Hypothalamus (tissue), 51 donors: ENCODE data around the gene MAST2.
"Not testable (repeated sequence)": the region's sequence is repeated elsewhere in the genome, so short reads cannot be mapped to it uniquely, and the experiment has no call there.

ENCODE experiments used
- DNase-seq, 51 donors: peaks; one replicate each; lab custom pipeline; 2025; lab: John Stamatoyannopoulos, UW

Gene MAST2

GRCh38 chr1:46043458-46044017, 240.1 kb downstream of the MAST2 start:
- peak in 1 of 51 donors; percentile 17 for DNase-seq

GRCh38 chr1:46044116-46044515, 240.7 kb downstream of the MAST2 start:
- DNase-seq: no peak

DNA sequence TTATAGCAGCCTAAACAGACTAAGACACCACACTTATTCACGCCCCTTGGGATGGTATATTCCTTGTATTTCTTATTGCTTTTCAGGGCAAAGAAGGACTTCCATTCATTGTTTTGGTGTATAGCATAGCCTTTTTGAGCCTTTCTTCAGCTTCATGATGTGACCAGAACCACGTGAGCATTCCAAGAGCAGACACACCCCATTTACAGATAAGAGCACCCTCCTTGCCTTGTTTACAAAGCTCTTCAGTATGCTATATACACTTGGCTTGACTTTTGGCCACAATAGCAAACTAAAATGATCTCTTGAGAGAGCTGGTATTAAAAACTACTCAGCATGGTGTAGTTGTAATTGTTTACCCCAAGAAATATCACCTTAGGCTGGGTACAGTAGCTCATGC, 250.3 kb downstream of the MAST2 start:
- DNase-seq: no peak

- no peak for DNase-seq
Measured at GRCh38 chr1:46056325-46056724, 252.9 kb downstream of the MAST2 start.

DNA sequence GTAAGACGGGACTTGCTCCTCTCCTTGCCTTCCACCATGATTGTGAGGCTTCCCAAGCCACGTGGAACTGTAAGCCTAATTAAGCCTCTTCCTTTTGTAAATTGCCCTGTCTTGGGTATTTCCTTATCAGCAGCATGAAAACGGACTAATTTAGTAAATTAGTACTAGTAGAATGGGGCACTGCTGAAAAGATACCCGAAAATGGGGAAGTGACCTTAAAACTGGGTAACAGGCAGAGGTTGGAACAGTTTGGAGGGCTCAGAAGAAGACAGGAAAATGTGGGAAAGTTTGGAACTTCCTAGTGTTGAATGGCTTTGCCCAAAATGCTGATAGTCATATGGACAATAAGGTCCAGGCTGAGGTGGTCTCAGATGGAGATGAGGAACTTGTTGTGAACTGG, 253.8 kb downstream of the MAST2 start:
- DNase-seq: not testable (repeated sequence)

DNA sequence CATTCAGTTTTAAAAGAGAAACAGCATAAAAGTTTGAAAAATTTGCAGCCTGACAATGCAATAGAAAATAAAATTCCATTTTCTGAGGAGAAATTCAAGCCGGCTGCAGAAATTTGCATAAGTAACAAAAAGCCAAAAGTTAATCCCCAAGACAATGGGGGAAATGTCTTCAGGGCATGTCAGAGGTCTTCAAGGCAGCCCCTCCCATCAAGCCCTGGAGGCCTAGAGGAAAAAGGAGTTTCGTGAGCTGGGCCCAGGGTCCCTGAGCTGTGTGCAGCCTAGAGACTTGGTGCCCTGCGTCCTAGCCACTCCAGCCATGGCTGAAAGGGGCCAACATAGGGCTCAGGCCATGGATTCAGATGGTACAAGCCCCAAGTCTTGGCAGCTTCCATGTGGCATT, 254.4 kb downstream of the MAST2 start:
- DNase-seq: no peak

GRCh38 chr1:46058936-46059335, 255.5 kb downstream of the MAST2 start:
- DNase-seq: no peak

- DNase-seq: no peak
Measured at GRCh38 chr1:46061146-46061545, 257.7 kb downstream of the MAST2 start.

- no peak for DNase-seq
Measured at GRCh38 chr1:46062651-46063319, 259.4 kb downstream of the MAST2 start.

GRCh38 chr1:46064708-46065107, 261.3 kb downstream of the MAST2 start:
- DNase-seq: no peak

DNA sequence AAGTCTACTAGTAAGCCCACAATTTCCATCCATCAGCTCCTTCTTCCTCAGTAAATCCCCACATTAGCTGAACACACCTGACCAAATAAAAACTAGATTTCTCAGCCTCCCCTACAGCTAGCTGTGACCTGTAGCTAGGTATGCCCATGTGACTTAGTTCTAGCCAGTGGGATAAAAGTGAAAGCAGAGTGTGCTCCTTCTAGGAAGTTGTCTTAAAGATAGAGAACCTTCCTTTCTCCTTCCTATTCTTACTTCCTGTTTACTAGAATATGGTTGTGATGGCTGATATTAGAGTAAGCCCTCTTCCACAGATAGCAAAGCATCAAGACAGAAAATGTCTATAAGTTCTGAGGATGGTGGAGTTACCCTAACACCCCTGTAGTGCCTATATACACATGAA, 262.0 kb downstream of the MAST2 start:
- no peak for DNase-seq

- no peak for DNase-seq
Measured at GRCh38 chr1:46067652-46068051, 264.2 kb downstream of the MAST2 start.

- DNase-seq: no peak
Measured at GRCh38 chr1:46068525-46068924, 265.1 kb downstream of the MAST2 start.

GRCh38 chr1:46070164-46070814, 266.9 kb downstream of the MAST2 start:
- peak in 1 of 51 donors; percentile 4 for DNase-seq

DNA sequence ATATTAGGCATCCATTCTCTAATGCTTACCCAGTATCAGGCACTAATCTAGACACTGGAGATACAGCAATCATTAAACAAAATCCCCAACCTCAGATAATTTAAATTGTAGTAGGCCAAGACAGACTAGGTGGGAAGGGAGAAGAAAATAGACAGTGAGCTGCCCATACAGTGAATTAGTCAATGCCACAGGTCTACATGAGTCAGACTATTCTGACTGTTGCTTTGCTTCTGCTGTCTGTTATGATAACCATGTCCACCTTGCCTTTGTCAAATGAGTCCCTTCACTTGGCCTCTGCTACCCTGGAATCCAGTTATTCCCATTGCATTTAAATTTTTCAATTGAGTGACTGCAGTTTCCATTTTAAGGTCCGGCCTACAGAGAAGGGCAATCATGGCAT, 269.6 kb downstream of the MAST2 start:
- no peak for DNase-seq

- DNase-seq: no peak
Measured at GRCh38 chr1:46076343-46076742, 272.9 kb downstream of the MAST2 start.

DNA sequence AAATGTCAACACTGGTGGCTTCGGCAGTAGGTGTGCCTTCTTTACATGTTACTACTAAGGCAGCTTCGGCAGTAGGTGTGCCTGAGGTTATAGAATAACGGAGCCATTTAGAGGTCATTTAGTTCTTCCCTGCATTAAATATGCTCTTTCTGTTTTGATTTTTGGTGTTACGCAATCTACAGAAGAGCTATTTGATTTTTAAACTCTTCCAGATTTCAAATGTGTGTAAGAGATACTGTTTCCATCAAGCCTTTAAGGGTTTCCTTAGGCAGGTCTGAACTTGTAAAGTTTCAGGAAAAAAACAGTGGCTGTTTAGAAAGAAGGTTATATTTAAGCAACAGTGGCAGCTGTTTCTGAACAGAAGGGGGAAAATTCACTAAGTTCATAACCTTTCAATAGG, 274.2 kb downstream of the MAST2 start:
- DNase-seq: no peak

- DNase-seq: no peak
Measured at GRCh38 chr1:46080257-46080656, 276.8 kb downstream of the MAST2 start.

- DNase-seq: no peak
Measured at GRCh38 chr1:46081206-46081605, 277.8 kb downstream of the MAST2 start.

DNA sequence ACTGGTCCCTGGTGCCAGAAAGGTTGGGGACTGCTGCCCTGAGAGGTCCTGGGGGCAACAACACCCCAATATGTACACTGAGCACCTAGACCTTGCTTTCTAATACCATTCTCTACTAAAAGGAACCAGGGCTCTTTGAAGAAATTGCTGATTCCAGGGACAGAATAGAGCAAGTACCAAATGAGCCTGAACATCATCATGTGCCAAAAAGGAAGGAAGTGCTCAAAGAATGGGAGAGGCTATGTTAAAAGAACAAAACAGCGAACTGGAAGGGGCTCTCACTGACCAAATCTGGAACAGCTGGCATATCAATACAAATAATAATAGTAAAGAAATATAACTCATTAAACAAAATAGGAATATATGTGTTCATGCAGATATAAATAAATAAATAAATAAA, 278.2 kb downstream of the MAST2 start:
- no peak for DNase-seq

- DNase-seq: no peak
Measured at GRCh38 chr1:46083579-46083978, 280.2 kb downstream of the MAST2 start.
